ENCODE data around the gene PPP1R12B.
"Not testable (repeated sequence)": the region's sequence is repeated elsewhere in the genome, so short reads cannot be mapped to it uniquely, and the experiment has no call there.

The PPP1R12B gene

DNA sequence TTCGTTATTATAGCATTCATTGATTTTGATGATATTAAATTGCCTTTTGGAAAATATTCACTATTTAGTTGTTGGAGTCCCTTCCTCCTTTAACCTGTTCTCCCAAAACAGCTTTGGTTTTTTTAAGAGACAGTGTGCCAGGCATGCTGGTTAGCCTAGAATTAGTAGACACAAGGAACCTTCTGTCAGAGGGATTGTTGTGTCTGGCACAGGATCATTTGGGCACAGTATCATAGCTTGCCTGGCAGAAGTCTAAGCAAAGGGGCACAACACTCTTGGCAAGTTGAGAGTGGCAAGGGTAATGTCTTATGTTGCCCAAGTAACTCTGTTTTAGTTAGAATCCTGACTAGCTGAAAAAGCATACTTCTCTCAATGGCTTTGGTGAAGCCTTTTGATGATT lies 49.9 kb downstream of the PPP1R12B start:
- DNase-seq (ENCODE audit: low read depth in 2 of 2) = not testable (repeated sequence)

DNA sequence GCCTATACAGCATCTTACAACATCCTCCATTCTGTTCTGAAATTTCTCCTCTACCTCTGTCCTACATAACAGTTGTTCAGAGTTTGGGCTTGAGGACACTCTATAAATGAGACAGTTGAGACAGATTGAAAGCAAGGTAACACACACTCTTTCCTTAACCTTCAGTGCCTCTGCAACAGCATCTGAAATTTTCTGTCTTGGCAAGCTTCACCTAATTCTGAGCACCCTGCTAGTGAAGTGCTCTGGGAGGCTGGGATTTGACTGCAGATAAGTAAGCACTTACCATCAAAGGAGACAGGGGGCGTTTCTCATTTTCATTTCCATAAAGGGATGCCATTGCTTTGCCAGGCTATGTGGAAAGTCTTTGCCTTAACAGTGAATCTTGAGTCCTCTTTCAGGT lies 53.3 kb downstream of the PPP1R12B start:
- DNase-seq (ENCODE audit: low read depth in 2 of 2) = not testable (repeated sequence)

DNA sequence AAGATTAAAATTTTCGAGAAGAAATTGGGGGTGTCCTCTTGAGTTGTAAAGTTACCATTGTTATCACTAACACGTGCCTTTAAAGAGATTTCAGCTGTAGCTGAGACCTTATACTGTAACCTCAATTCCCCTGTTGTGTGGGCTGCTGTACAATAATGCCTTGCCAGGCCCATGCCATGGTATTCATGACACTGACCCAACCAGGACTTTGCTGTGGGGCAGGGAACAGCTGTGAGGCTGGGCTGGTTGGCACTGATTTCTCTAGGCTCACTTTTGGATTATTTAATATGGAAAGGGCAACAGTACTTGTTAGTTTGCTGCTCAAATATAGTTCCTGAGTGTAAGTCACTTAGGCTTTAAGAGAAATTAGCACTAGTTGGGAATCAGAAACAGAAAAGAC lies 54.9 kb downstream of the PPP1R12B start:
- not testable (repeated sequence) for DNase-seq (ENCODE audit: low read depth in 2 of 2)

DNA sequence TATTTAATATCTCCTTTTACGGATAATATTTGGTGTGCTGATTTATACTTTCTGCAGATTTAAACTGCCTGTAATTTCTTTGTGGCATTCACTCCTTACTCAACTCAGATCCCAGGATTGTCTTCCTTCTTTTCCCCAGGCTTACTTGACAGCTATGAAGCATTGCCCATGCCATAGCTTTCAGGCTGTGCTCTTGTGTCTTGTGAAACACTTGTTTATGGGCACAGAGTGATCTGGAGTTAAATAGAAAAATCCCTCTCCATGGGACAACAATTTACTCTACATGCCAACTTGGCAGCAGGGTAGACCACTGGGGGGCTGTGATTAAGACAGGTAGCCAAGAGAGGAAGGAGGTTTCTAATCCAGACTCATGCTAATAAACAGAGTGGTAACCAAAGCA lies 57.4 kb downstream of the PPP1R12B start:
- DNase-seq (ENCODE audit: low read depth in 2 of 2) = no peak

DNA sequence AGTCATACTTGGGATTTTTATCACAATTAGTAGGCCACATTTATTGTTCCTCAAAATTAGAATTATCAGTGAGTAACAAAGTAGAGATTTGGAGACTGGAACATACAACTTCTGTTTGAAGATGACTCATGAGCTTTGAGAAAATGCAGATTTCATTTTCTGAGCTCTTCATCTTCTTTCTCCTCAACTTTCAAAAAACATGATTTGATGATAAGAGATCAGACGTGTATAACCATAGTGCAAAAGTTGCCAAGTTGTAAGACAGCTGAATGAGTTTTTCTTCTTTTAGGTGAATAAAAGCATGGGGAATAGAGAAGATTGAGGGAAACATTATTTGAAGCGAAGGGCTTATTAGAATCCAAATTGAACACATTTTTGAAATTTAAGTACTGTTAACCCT lies 58.4 kb downstream of the PPP1R12B start:
- DNase-seq (ENCODE audit: low read depth in 2 of 2) = not testable (repeated sequence)

DNA sequence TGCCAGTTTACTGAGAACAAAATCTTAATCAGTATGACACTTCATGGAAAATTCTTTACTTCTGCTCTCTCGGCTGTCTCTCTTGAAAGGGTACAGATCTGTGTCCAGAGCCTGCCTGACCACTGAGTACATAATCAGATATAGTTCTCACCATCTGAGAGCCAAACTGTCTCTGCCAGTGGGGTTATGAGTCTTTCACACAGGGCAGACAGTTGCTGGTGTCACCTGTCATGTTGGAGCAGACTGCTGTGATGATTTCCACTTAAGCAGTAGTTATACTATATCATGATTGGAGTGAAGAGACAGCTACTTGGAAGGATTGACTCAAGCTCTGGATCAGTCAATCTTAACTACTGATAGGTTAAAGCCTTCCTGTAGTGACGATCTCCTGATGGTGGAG lies 58.9 kb downstream of the PPP1R12B start:
- DNase-seq (ENCODE audit: low read depth in 2 of 2) = not testable (repeated sequence)

DNA sequence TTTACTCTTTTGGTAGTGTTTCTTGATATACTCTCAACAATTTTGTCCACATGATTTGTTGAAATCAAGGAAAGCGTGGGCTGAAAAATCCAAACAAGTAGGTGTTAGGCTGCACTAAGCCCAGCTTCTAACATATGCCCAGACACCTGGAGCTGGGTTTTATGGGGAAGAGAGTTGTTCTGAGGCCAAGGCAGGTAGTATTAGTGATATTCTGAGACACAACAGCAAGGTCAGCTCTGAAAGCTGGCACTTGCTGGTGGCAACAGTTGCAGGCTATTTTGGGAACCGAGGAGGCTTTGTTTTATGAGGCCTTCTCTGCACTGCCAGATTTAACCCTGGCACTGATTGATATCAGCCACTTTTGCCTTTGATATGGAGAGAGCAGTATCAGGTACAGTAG lies 61.8 kb downstream of the PPP1R12B start:
- DNase-seq (ENCODE audit: low read depth in 2 of 2) = not testable (repeated sequence)

DNA sequence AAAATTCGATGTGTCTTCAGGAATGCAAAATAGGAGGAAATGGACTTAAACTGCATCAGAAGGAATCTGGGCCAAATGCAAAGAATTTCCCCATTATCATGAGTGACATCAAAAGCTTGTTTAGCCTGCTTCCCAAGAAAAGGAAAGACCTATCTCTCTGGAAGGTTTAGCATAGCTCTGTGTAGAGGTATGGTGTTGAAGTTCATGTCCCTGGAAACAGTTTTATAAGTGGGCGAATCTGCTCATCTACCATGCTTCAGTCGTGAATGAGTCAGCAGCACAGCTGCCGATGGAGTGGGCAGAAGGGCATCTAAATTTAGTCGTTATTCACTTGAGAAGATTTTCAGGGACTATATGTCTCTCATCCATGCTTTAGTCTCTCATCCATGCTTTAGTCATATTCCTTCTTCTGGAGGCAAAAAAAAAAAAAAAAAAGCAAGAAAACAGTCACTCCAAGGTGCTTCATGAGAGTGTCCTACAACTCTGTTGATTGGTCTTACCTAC lies 62.4 kb downstream of the PPP1R12B start:
- not testable (repeated sequence) for DNase-seq (ENCODE audit: low read depth in 2 of 2)

DNA sequence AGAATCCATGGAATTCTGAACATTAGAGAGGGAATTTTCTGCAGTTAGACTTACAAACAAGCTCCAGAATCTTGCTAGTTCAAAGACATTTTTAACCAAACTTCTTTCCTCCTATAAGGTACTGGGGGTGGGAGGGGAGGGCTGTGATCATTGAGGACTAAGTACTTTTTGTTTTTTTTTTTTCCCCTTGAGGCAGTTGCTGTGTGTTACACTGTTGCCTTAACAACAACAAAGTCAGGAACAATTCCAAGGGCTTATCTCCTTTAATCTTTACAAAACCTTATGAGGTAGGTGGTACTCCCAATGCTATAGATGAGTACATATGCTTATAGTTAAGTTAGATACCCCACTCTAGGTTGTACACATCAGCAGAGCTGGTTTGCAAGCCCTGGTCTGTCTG lies 62.9 kb downstream of the PPP1R12B start:
- DNase-seq (ENCODE audit: low read depth in 2 of 2) = no peak

DNA sequence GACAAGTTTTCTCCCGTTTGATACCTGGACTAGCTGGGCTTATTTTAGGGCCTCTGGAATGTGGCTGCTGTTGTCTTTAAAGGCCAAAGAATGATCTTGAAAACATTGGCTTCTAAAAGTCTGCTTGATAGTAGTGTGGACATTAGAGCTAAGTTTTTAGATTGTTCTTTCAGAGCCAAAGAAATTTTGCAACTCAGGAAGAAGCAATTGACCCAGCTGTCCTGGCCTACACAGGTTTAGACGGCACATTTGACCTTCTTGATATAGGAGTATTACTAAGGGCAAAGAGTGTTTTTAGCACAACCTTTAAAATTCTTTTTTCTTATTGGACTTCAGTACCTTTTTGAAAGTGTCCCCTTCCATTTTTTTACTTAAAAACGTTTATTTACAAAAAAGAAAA lies 63.9 kb downstream of the PPP1R12B start:
- not testable (repeated sequence) for DNase-seq (ENCODE audit: low read depth in 2 of 2)

DNA sequence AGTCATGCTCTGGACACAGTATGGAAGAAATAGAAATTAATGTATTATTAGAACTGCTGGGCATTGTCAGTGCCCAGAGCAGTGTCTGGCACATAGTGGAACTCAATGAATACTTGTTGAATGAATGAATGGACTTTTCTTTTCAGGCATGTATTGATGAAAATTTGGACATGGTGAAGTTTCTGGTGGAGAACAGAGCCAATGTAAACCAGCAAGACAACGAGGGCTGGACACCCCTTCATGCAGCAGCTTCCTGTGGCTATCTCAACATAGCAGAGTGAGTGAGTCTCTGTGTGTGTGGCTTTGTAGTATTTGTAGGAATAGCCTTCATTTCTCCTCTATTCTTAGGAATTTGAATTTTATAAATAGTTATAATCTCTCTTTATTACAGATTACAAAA lies 68.1 kb downstream of the PPP1R12B start:
- no peak for DNase-seq (ENCODE audit: low read depth in 2 of 2)

DNA sequence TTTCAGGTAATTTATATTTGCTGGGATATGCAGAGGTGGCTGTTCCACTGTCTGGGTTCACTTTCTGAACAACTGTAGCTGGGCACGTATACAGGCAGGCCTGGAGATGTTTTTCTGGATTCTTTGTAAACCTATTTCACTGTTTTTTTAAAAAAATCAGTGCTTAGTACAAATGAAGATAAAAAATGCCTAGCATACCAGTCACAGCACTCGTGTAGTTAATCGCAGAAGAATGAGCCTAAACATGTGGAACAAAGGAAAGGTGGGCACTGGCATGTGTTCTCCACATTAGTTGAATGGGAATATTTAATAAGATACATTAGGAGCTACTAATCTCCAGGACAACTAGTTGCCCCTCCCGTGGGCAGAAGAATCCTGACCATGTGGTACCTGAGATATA lies 68.6 kb downstream of the PPP1R12B start:
- DNase-seq (ENCODE audit: low read depth in 2 of 2) = not testable (repeated sequence)

DNA sequence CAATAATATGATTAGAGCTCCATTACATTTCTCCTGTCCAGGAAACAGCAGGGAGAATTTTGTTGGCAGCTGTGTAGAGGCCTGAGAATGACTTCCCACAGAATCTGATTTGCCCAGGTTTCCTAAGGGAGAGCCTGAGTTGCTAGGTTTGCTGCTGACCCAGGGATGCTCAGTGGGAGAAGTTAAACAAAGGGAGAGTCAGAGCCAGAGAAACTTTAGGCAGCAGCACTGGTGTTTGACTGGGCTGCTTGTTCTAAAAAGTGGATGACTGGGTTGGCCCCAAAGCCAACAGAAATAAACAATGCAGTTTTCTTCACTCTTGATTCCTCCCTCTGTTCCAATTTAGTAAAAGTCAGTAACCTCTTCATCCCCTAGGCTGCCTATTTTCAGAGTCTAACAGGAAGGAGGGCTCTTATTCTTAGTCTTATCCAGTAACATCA lies 69.3 kb downstream of the PPP1R12B start:
- not testable (repeated sequence) for DNase-seq (ENCODE audit: low read depth in 2 of 2)

DNA sequence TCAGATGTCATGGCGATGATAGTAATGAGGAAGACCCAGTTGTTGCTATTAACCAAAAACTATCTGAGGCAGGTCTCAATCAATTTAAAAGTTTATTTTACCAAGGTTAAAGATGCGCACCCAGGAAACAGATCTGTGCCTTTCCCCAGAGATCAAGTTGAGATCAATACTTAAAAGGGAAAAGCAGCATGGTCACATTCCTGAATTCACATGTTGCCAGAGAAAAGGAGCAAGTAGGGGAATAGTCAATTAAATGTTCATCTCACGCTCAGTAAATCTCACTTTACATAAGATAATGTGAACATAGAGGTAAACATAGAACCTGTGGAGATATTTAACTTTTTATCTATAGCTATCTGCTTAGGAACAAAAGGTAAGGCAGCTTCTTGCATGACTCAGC lies 71.2 kb downstream of the PPP1R12B start:
- not testable (repeated sequence) for DNase-seq (ENCODE audit: low read depth in 2 of 2)

DNA sequence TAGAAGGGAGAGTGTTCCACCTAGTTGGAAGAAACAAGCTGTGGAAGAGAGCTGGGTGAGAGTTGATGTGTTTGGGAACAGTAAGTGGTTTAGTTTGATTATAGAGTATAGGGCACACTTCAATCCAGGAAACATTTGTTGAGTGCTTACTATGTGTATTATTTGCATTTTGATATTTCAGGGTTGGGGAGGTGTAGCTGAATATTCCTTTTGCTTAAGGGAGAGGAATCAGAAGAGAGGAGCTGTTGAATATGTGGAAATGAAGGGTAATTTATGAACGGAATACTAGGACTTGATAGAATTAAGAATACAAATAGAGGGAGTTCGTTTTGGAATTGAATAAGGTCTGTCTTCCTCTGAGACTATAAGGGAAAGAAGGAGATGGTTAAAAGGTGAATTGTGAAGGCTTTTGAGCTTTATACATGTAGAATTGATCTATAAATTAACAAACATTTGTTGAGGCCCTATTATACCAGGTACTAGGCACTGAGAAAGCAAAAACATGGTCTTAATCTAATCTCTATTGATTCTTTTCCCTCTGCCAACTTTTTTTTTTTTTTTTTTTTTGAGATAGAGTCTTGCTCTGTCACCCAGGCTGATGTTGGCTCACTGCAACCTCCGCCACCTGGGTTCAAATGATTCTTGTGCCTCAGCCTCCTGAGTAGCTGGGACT lies 72.1 kb downstream of the PPP1R12B start:
- not testable (repeated sequence) for DNase-seq (ENCODE audit: low read depth in 2 of 2)

DNA sequence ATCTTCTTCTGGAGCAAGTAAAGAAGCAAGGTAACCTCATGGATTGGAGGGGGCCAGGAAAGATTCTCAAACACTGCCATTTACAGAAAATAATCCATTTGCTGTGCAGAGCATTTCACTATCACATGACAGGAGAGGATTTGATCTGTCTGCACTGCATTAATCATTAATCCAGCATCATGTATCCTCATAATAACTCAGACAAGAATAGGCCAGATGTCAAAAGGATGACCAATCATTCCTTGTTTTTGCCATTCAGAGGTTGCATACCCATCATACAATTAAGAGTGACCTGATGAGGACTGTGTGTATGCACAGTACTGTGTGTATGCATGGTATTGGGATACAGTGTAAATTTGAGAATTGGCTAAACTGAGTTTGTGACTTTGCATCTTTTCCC lies 74.2 kb downstream of the PPP1R12B start:
- DNase-seq (ENCODE audit: low read depth in 2 of 2) = not testable (repeated sequence)

DNA sequence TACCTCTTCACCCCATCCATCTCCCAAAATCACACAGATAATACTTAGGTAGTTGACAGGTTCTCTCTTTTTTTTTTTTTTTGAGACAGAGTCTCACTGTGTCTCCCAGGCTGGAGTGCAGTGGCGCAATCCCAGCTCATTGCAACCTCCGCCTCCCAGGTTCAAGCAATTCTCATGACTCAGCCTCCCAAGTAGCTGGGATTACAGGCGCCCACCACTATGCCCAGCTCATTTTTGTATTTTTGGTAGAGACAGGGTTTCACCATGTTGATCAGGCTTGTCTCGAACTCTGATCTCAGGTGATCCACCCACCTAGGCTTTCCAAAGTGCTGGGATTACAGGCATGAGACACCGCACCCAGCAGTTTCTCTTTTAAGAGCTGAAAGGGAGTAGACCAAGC lies 75.8 kb downstream of the PPP1R12B start:
- DNase-seq (ENCODE audit: low read depth in 2 of 2) = not testable (repeated sequence)

DNA sequence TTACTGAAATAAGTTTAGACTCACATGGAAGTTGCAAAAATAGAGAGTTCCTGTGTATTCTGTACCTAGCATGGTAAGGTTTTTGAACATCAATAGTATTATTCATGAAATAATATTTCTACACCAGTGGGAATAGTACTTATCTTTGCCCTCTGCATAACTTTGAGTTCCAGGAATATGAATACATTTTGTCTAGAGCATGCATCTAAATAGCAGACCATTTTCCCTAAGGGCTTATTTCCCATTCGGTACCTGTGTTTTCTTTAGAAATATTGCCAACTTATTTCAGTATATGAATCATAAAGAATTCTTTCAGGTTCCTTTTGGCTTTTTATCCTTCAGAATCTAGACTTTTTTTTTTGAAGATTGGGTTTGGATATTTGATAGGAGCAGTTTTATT lies 81.6 kb downstream of the PPP1R12B start:
- not testable (repeated sequence) for DNase-seq (ENCODE audit: low read depth in 2 of 2)

DNA sequence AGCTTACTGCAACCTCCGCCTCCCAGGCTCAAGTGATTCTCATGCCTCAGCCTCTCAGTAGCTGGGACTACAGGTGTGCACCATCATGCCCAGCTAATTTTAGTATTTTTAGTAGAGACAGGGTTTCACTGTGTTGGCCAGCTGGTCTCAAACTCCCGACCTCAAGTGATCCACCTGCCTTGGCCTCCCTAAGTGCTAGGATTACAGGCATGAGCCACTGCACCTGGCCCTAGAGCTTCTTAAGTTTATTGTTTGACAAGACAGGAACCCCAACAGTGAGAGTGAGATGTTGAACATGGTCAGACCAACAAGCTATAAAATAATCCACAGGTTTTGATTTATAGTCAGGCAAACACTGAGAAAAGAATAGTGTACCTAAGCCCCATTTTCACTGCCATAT lies 83.8 kb downstream of the PPP1R12B start:
- not testable (repeated sequence) for DNase-seq (ENCODE audit: low read depth in 2 of 2)

DNA sequence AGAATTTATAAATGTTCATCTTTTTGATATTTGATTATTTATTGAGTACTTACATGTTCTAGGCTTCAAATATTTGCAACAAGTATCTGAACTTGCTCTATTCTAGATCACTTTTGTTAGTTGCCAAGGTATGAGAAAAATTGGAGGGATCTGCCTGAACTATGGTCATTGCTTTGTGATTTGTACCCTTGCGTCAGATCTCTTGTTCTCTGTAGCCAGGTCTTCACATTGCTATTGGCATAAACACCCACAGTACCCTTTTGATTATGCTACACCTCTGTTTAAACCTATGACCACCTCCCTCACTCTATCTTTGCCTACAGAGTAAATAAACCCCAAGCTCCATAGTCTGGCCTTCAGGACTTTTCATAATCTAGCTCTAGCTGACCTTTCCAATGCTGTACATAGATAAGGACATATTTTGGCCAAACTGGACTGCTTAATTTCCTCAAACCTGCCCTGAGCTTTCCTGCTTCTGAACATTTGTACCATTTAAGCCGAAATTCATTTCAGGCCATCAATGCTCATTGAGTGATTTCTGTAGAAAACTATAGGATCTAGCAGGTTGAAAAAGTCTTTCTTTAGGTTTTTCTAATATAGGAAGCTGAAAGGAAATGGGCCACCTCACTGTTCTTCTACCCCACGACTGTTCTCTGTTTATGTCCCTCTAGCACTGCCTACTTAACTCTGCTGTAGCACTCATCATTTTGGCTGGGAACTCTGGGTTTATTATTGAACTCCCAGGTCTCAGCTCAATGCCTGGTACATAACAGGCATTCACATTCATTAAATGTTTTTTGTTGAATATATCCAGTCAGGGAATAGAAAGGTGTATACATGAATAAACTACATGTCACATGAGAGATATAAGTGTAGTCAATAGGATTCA lies 84.9 kb downstream of the PPP1R12B start:
- DNase-seq (ENCODE audit: low read depth in 2 of 2) = no peak

DNA sequence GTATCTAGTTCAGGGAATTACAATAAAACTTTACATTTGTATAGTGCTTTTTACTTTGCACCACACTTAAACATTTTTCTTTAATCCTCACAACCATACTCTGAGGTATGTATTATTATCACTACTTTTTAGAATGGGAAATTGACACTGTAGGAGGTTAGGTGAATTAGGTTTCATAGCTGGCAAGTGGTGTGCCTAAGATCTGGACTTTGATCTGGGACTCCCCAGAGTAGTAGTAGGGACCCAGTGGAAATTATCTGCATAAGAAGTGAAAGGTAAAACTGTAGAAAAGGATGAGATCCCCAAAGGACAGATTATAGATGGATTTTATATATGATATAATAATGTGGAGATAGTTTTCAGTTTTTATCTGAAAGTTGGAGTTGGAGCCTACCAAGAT lies 85.6 kb downstream of the PPP1R12B start:
- DNase-seq (ENCODE audit: low read depth in 2 of 2) = no peak

DNA sequence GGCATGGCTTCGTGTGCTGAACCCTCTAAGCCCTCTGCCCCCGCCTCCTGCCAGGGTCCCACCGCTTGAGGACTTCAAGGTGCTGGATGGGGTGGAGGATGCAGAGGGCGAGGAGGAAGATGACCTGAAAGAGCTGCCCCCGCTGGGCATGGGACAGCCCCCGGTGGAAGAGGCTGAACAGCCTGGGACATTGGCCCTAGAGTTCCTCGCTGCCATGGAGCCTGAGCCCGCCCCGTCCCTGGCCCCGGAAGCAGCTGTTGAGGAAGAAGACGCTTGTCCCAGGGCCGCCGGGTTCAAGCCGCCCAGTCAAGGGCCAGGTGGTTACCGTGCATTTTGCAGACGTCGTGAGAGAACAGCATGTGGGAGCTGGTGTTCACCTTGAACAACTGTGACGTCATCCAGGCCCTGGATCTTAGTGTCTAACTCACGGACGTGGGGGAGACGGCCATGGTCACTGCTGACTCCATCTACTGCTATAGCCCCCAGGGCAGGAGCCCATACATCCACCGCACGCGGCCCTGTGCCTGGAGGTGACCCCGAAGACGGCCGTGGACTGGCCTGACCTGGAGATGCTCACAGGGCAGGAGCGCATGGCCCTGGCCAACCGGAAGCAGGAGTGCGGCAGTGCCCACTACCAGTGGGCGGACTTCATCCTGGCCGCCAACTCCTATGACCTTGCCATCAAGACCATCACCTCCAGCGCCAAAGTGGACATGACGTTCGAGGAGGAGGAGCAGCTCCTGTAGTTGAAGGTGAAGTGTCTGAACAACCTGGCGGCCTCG lies 90.1 kb downstream of the PPP1R12B start:
- DNase-seq (ENCODE audit: low read depth in 2 of 2) = no peak
